ENCODE measurements around the gene C16orf74.

DNA sequence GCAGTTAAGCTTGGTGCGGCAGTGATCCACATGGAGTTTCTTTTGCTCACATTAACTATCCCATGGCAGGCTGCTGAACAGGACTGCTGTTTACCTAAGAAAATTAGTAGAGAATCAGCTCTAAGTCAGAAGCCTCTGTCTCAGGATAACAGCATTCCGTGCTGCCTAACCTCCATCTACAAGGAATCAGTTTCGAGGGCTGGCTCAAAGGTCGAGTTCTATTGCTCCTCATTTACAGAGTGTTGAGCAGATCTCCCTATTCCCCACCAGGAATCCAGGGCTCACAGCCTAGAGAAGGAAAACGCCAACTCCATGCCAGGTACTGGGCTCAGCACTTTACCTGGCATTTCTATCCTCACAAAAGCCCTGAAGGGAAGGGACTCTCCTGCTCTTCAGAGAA, 72.1 kb downstream of the C16orf74 start:
- TF ChIP-seq ZNF329 (CRISPR knock-in tag; IDR thresholded peaks at IDR 0.05; ENCODE audit: low read depth) (no peak), FOXO4 (CRISPR knock-in tag; conservative IDR thresholded peaks at IDR 0.05) (no peak), GABPA (IDR thresholded peaks at IDR 0.05; ENCODE audit: low read depth, low read length) (no peak), GABPA (CRISPR knock-in tag; IDR thresholded peaks at IDR 0.05; ENCODE audit: low read depth) (no peak), MXI1 (IDR thresholded peaks at IDR 0.05; ENCODE audit: borderline replicate concordance, low read depth, low read length) (no peak), ZFP90 (CRISPR knock-in tag; IDR thresholded peaks at IDR 0.05; ENCODE audit: borderline replicate concordance) (no peak), ETV6 (CRISPR knock-in tag; conservative IDR thresholded peaks at IDR 0.05) (no peak), ZNF589 (CRISPR knock-in tag; conservative IDR thresholded peaks at IDR 0.05) (no peak), IRF1 (CRISPR knock-in tag; IDR thresholded peaks at IDR 0.05; ENCODE audit: low read depth) (no peak), STAG1 (CRISPR knock-in tag; IDR thresholded peaks at IDR 0.05) (no peak)
- TF ChIP-seq, protein P1, sequence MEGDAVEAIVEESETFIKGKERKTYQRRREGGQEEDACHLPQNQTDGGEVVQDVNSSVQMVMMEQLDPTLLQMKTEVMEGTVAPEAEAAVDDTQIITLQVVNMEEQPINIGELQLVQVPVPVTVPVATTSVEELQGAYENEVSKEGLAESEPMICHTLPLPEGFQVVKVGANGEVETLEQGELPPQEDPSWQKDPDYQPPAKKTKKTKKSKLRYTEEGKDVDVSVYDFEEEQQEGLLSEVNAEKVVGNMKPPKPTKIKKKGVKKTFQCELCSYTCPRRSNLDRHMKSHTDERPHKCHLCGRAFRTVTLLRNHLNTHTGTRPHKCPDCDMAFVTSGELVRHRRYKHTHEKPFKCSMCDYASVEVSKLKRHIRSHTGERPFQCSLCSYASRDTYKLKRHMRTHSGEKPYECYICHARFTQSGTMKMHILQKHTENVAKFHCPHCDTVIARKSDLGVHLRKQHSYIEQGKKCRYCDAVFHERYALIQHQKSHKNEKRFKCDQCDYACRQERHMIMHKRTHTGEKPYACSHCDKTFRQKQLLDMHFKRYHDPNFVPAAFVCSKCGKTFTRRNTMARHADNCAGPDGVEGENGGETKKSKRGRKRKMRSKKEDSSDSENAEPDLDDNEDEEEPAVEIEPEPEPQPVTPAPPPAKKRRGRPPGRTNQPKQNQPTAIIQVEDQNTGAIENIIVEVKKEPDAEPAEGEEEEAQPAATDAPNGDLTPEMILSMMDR (CRISPR knock-in tag; IDR thresholded peaks at IDR 0.05) = no peak
